GM13977 (cell line): Measurements from ENCODE around the gene CIC.

Source experiments
- DNase-seq: peaks from one replicate; pipeline ENCODE4 v3.0.0; 2012; ENCODE audit warnings: low spot score
- in situ Hi-C: fragments of 300-500 bp; cut with MboI; formaldehyde crosslinking; loops from one replicate; pipeline ENCODE4 v1.12.0; 2022; ENCODE audit warnings: low sequenced_read_pairs, low pct_unique_long_range_greater_than_20kb, mixed read lengths, inconsistent platforms; ENCODE audit not compliant: unreplicated experiment
- TF ChIP-seq, protein P1 (sequence below): IDR thresholded peaks from 2 replicates; pipeline ENCODE4 v1.5.1; 2012; ENCODE audit warnings: mild to moderate bottlenecking, control low read depth; ENCODE audit not compliant: insufficient read depth; ENCODE audit errors: extremely low read depth, missing control alignments

The CIC gene

DNA sequence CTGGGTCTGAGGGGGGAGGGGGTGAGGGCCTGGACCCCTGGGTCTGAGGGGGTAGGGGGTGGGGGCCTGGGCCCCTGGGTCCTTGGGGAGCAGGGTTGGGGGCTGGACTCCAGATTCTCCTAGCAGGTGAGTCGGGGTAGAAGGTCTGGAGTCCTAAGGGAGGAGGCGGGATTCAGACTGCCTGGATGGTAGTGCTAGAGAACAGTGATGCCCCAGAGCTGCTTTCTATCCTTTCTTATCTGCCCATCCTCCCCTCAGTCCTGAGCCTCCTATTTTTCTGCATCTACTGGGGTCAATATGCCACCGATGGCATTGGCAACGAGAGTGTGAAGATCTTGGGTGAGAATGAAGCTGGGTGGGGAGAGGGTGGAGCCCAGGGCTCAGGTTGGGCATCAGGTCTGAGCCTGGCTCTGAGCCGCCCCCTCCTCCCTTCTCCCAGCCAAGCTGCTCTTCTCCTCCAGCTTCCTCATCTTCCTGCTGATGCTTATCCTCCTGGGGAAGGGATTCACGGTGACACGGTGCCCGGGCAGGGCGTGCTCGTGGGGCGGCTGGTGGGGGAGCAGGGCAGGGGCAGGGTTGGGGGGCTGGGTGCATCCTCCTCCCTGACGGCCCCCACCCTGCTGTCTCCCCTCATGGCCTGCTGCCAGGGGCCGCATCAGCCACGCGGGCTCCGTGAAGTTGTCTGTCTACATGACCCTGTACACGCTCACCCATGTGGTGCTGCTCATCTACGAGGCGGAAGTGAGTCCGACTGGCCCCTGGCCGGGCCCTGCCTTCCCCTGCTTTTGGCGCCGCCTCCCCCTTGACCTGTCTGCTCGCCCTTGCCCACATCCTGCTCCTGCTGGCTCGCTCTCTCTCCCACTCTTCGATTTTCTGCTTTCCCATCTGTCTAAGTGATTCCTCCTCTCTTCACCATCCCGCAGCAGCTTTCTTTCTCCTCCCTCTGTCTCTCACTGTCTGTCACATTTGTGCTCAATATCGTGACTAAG lies 47.5 kb downstream of the CIC start:
- in situ Hi-C loops, result no loop called here
- DNase-seq, result peak; percentile 83
- TF ChIP-seq, protein P1, sequence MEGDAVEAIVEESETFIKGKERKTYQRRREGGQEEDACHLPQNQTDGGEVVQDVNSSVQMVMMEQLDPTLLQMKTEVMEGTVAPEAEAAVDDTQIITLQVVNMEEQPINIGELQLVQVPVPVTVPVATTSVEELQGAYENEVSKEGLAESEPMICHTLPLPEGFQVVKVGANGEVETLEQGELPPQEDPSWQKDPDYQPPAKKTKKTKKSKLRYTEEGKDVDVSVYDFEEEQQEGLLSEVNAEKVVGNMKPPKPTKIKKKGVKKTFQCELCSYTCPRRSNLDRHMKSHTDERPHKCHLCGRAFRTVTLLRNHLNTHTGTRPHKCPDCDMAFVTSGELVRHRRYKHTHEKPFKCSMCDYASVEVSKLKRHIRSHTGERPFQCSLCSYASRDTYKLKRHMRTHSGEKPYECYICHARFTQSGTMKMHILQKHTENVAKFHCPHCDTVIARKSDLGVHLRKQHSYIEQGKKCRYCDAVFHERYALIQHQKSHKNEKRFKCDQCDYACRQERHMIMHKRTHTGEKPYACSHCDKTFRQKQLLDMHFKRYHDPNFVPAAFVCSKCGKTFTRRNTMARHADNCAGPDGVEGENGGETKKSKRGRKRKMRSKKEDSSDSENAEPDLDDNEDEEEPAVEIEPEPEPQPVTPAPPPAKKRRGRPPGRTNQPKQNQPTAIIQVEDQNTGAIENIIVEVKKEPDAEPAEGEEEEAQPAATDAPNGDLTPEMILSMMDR, result no peak

DNA sequence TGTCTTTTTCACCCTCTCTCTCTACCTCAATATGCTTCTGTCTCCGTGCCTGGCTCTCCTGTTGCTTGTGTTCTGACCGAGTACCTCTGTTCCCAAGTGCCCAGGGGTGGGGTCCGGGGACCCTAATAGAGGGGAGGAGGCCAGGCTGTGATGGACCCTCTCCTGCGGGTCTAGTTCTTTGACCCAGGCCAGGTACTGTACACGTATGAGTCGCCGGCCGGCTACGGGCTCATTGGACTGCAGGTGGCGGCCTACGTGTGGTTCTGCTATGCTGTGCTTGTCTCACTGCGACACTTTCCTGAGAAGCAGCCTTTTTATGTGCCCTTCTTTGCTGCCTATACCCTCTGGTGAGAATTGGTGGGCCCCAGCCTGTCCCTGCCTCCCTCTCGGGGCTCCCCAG lies 48.5 kb downstream of the CIC start:
- in situ Hi-C loops, result no loop called here
- TF ChIP-seq, protein P1, result no peak
- no peak for DNase-seq

DNA sequence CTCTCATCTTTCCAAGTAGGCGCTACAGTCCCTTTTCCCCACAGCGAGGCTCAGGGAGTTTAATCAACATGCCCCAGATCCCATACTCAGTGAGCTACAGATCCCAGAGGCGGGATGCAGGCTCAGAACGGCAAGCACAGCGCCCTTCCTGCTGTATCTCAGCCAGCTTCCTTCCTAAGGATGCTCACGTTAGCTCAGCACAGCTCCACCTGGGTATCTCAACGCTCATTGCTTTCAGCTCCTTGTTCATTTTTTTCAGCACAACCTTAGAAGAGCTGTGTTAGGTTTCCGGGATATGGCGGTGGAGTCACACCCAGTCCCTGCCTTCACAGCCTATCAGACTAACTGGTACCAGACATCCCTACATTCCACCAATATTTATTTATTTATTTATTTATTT lies 53.3 kb downstream of the CIC start:
- no peak for DNase-seq
- TF ChIP-seq, protein P1, result no peak
- in situ Hi-C loops, result no loop called here

DNA sequence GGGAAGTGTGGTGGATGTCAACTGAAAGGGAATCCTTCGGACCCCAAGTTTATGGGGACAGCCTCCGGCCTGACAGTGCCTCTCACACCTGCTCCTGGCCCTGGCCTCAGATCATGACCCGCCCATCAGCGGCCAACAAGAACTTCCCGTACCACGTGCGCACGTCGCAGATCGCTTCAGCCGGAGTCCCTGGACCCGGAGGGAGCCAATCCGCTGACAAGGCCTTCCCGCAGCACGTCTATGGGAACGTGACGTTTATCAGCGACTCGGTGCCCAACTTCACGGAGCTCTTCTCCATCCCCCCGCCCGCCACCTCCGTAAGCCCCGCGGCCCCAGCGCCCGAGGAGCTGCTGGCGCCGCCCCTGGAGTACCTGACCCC lies 54.4 kb downstream of the CIC start:
- in situ Hi-C loops, result no loop called here
- TF ChIP-seq, protein P1, result no peak
- no peak for DNase-seq

DNA sequence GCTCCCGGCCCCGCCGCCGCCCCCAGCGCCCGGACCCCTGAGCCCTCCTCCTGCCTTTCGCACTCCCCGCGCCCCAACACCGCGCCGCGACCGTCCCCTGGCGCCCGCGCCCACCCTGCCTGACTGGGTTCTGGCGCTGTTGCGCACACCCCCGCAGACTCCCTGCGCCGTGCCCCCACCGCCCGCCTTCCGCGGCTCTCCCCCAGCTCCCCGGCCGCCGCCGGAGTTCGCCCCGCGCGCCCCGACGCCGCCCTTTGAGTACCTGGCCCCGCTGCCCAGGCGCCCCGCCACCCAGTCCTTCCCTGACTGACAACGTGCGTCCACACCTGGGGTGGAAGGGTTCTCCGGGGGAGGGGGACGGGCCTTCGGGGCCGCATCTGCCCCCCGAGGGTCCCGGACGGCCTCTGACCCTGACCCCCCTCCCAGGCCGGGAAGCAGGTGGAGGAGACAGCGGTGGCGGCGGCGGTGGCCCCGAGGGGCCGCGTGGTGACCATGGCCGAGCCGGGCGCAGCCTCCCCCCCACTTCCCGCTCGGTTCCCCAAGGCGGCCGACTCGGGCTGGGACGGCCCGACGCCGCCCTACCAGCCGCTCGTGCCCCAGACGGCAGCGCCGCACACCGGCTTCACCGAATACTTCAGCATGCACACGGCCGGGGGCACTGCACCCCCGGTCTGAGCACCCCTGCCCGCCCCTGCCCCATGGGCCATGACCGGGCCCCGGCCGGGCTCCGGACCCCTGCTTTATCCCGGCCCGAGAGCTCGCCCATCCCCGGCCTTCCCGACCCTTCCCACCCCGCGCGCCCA lies 55.0 kb downstream of the CIC start:
- in situ Hi-C loops, result no loop called here
- peak; percentile 59 for DNase-seq
- TF ChIP-seq, protein P1, result peak; percentile 21

DNA sequence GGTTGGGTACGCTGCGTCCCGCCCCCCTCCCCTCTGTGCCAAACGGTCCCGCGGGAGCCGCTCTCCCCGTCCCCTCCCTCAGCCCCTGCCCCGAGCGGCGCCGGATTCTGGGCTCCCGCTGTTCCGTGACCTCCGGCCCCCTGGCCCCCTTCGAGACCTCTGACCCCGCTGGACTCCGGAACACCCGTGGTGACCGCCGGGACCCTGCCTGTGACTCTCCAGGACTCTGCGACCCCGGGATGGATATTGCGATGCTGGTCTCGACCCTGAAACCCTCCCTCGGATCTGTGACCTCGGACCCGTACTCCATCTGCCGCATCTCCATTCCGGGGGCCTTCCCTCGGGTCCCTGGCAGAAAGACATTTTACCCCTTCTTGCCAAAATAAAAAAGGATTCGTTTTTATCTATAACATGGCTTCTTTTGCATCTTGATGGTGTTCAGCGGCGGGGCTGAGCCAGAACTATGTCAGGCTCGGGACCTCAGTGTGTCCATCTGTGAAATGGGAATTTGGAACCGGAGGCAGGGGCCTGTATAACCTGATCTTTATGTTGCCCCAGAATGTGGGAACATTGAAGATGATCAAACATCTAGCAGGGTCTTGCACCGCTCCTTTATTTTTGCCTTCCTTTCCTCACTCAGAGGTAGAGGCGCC lies 55.7 kb downstream of the CIC start:
- TF ChIP-seq, protein P1, result no peak
- in situ Hi-C loops, result no loop called here
- DNase-seq, result no peak
